Endothelial cell of umbilical vein (primary cell): Measurements from ENCODE around the gene IGFL3. TPM values are rescaled to one million over a fixed set of nuclear protein-coding genes. Genes with fewer than 3 reads are reported as not detected.

Experiments
- BruUV-seq: library from RNA; stranded (reverse); fragments of 400-500 nt; replicated peaks from 2 replicates; lab custom pipeline; 2021; lab: Mats Ljungman, UMichigan
- CTCF ChIA-PET: fragments of 300-600, 350-600 bp; sonication (Branson Sonifier 250); formaldehyde crosslinking; loops from one replicate; lab custom pipeline; 2021; ENCODE audit warnings: antibody characterized with exemption, inconsistent platforms; lab: Charles Lee
- POLR2A ChIA-PET: fragments of 300-600, 350-600 bp; sonication (Branson Sonifier 250); formaldehyde crosslinking; loops from one replicate; lab custom pipeline; 2021; ENCODE audit warnings: antibody characterized with exemption, inconsistent platforms; lab: Charles Lee
- DNase-seq: peaks from one replicate; pipeline ENCODE4 v3.0.0-alpha.2; 2011; ENCODE audit warnings: low read depth, low spot score
- FAIRE-seq: peaks from 2 replicates; lab custom pipeline; 2011; peaks lifted over from hg19 to GRCh38; lab: Jason Lieb, UNC
- H2AFZ ChIP-seq: 2 replicates; pipeline ENCODE4 v1.6.0; 2012; ENCODE audit warnings: low read depth, low read length, control low read depth, inconsistent platforms
- H3K27ac ChIP-seq: 2 replicates; pipeline ENCODE4 v1.5.1; 2011; ENCODE audit warnings: low read depth, mild to moderate bottlenecking, control low read depth, low read length, moderate library complexity; ENCODE audit not compliant: insufficient read depth
- H3K27me3 ChIP-seq, 2 experiments: 2 replicates each; pipeline versions ENCODE4 v1.6.0 to v1.6.1; 2011; ENCODE audit warnings: low read length in 2 of 2, mixed read lengths in 1 of 2; ENCODE audit not compliant: control insufficient read depth in 2 of 2, insufficient read depth in 2 of 2
- H3K36me3 ChIP-seq, 2 experiments: 2 replicates in 1 of 2; 3 replicates in 1 of 2; pipeline ENCODE4 v1.5.1; 2011; ENCODE audit warnings: low read length in 2 of 2, mild to moderate bottlenecking in 1 of 2, moderate library complexity in 1 of 2; ENCODE audit not compliant: control insufficient read depth in 2 of 2, insufficient read depth in 2 of 2; ENCODE audit errors: extremely low read depth in 1 of 2
- H3K4me1 ChIP-seq: 3 replicates; pipeline ENCODE4 v1.5.1; 2011; ENCODE audit warnings: mild to moderate bottlenecking, low read length; ENCODE audit not compliant: control insufficient read depth, insufficient read depth; ENCODE audit errors: extremely low read depth
- H3K4me2 ChIP-seq: 2 replicates; pipeline ENCODE4 v1.6.1; 2011; ENCODE audit warnings: low read length, control low read depth, mixed read lengths; ENCODE audit not compliant: insufficient read depth
- H3K4me3 ChIP-seq, 3 experiments: fragments of 200-600 bp in 1 of 3; sonication (generic), shearing (Covaris generic) in 1 of 3; replicated peaks in 1 of 3; 2 replicates each; pipeline ENCODE4 v1.5.1; 2011 to 2016; ENCODE audit warnings: control low read depth in 3 of 3, low read length in 3 of 3, mild to moderate bottlenecking in 2 of 3, inconsistent platforms in 1 of 3, low read depth in 1 of 3, moderate library complexity in 1 of 3; ENCODE audit not compliant: insufficient read depth in 1 of 3
- H3K79me2 ChIP-seq: 2 replicates; pipeline ENCODE4 v1.6.0; 2012; ENCODE audit warnings: low read length, inconsistent platforms; ENCODE audit not compliant: control insufficient read depth, insufficient read depth
- H3K9ac ChIP-seq: replicated peaks from 2 replicates; pipeline ENCODE3; 2011; ENCODE audit warnings: low read length, control low read depth; ENCODE audit not compliant: insufficient read depth; ENCODE audit errors: extremely low read depth
- H3K9me1 ChIP-seq: replicated peaks from 3 replicates; pipeline ENCODE4 v1.6.0; 2011; ENCODE audit warnings: mild to moderate bottlenecking, low read length; ENCODE audit not compliant: control insufficient read depth, insufficient read depth; ENCODE audit errors: extremely low read depth
- H3K9me3 ChIP-seq: replicated peaks from 2 replicates; pipeline ENCODE4 v1.5.1; 2012; ENCODE audit warnings: low read length, inconsistent platforms; ENCODE audit not compliant: control insufficient read depth, insufficient read depth
- H4K20me1 ChIP-seq: replicated peaks from 2 replicates; pipeline ENCODE3; 2011; ENCODE audit warnings: mild to moderate bottlenecking, low read length; ENCODE audit not compliant: control insufficient read depth, insufficient read depth; ENCODE audit errors: extremely low read depth
- CTCF ChIP-seq, 2 donors: IDR thresholded peaks; 1 replicate in 1 of 2; 2 replicates in 1 of 2; pipeline ENCODE4 v1.5.1; 2011; ENCODE audit warnings: low read length in 2 of 2, mild to moderate bottlenecking in 2 of 2, moderate library complexity in 2 of 2, control low read depth in 1 of 2, inconsistent platforms in 1 of 2, low read depth in 1 of 2; ENCODE audit not compliant: insufficient read depth in 1 of 2; ENCODE audit errors: extremely low read depth in 1 of 2
- EZH2 ChIP-seq: IDR thresholded peaks from 2 replicates; pipeline ENCODE4 v1.6.1; 2012; ENCODE audit warnings: borderline replicate concordance, low read depth, mild to moderate bottlenecking, moderate library complexity, low read length, inconsistent platforms; ENCODE audit not compliant: severe bottlenecking
- FOS ChIP-seq: IDR thresholded peaks from 2 replicates; pipeline ENCODE4 v1.6.1; 2011; ENCODE audit warnings: mild to moderate bottlenecking, low read length, moderate library complexity, borderline replicate concordance; ENCODE audit not compliant: insufficient read depth
- GATA2 ChIP-seq: IDR thresholded peaks from 2 replicates; pipeline ENCODE4 v1.7.0; 2011; ENCODE audit warnings: low read depth, mild to moderate bottlenecking, moderate library complexity, mixed read lengths, low read length; ENCODE audit not compliant: insufficient read length, insufficient read depth
- JUN ChIP-seq: IDR thresholded peaks from 2 replicates; pipeline ENCODE4 v1.6.1; 2011; ENCODE audit warnings: borderline replicate concordance, low read depth; ENCODE audit not compliant: insufficient read length, insufficient read depth
- MAX ChIP-seq: IDR thresholded peaks from 2 replicates; pipeline ENCODE4 v1.6.1; 2011; ENCODE audit not compliant: insufficient read depth, insufficient read length
- MYC ChIP-seq: IDR thresholded peaks from one replicate; pipeline ENCODE4 v1.6.1; 2011; ENCODE audit warnings: mild to moderate bottlenecking, low read depth, low read length
- POLR2A ChIP-seq: IDR thresholded peaks from 2 replicates; pipeline ENCODE4 v1.6.1; 2012; ENCODE audit warnings: low read depth, mild to moderate bottlenecking, control low read depth, low read length
- POLR2AphosphoS5 ChIP-seq: IDR thresholded peaks from 2 replicates; pipeline ENCODE4 v1.6.1; 2012; ENCODE audit warnings: low read depth, mild to moderate bottlenecking, control low read depth, low read length, moderate library complexity; ENCODE audit not compliant: insufficient read depth
- dilution Hi-C: fragments of 300-500 bp; cut with MboI; formaldehyde crosslinking; loops from one replicate; pipeline ENCODE4 v1.15.0; 2019; ENCODE audit warnings: low sequenced_read_pairs; ENCODE audit not compliant: extremely low pct_ligation_motif_present
- intact Hi-C: fragments of 100-400 bp; cut with micrococcal nuclease; formaldehyde crosslinking; loops from one replicate; pipeline ENCODE4 v1.10.0; 2022
- polyA plus RNA-seq, 4 experiments: library from polyadenylated mRNA; depleted of rRNA in 3 of 4; stranded (reverse) in 3 of 4; unstranded in 1 of 4; fragments of >200 nt; gene quantifications; 2 replicates each; pipeline versions ENCODE4 v1.2.1 to v1.2.3, GENCODE V29; 2011 to 2012; ENCODE audit warnings: missing spikeins in 1 of 4
- total RNA-seq: library from RNA; stranded (reverse); gene quantifications from 2 replicates; pipeline ENCODE4 v1.2.3, GENCODE V29; 2021

The IGFL3 gene
- total and polyA plus RNA-seq, 2 donors (not counting 3 experiments of a cell fraction or from before 2014, with no cell fraction given) = not detected

- BruUV-seq = no TSS peak
- Histone ChIP-seq H3K79me2 (no peaks in the 10 kb centered on the region), H4K20me1 (no peaks in the 10 kb centered on the region), H3K27me3 (peaks cover 11 to 17% of the 10 kb centered on the region in 2 experiments), H3K27ac (no peak overlapping the region), H3K9me1 (no peaks in the 10 kb centered on the region), H3K9ac (no peak overlapping the region), H3K9me3 (no peaks in the 10 kb centered on the region), H3K4me1 (no peaks in the 10 kb centered on the region), H3K4me2 (no peak overlapping the region), H2AFZ (no peak overlapping the region), H3K4me3 (no peak overlapping the region), H3K36me3 (no peaks in the 10 kb centered on the region)
- FAIRE-seq (no peak), DNase-seq (no peak)
- CTCF ChIA-PET = interaction anchor here (1.2 to 1.5 kb wide), 3 partner anchors 8 to 24 kb away, joined by 3 read pairs; no protein-coding TSS in a partner anchor
- POLR2A ChIA-PET = no interaction called here
- dilution Hi-C loops = no loop called here
- TF ChIP-seq POLR2AphosphoS5 (no peak), POLR2A (no peak), MYC (no peak), CTCF (IDR thresholded peaks at IDR 0.05; ENCODE audit: extremely low read depth in 1 of 2, insufficient read depth in 1 of 2, low read depth in 1 of 2, low read length in 2 of 2) (no peak), JUN (no peak), EZH2 (no peak), GATA2 (no peak), FOS (no peak), MAX (no peak)
- intact Hi-C loops = no loop called here
Measured at GRCh38 chr19:46101293-46101692, 23.2 kb downstream of the IGFL3 start.
